NCI-H526 (cell line): ENCODE results near the gene SCUBE1.

Experiments used
- DNase-seq, 2 experiments: peaks; one replicate each; lab custom pipeline; 2025; lab: John Stamatoyannopoulos, UW

SCUBE1 gene

DNA sequence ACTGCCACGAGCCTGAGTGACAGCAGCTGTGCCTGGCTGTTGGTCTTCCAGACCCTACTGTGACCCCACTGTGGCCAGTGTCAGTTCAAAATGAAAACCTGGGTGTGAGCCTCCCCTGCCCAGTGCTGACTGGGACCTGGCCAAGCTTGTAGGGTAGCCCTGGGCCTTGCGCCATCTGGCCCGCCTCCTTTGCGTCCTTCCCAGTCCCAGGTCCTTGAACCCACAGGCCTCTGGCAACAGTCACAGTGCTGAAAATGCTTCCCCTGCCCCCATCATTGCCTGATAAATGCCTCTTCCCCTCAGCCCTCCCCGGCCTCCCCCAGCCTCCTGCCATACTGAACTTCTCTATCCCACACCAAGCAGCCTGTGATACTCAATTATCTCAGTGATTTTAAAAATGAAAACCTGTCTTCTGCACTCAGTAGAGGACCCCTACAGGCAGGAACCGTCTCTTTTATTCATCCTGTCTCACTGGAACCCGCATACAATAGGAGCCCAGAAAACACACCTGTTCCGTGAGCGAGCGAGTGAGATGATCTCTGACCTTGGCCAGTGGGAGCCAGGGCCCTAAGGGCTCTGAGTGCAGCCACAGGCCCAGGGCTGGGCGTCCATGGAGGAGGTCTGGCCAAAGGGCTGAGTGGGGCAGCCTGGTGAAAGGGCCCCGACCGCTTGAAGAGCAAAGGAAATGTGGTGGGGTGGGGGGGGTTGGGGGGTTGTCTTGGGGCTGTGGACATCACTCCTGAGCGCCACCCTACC is 106.6 kb downstream of the SCUBE1 start:
- no peak for DNase-seq

DNA sequence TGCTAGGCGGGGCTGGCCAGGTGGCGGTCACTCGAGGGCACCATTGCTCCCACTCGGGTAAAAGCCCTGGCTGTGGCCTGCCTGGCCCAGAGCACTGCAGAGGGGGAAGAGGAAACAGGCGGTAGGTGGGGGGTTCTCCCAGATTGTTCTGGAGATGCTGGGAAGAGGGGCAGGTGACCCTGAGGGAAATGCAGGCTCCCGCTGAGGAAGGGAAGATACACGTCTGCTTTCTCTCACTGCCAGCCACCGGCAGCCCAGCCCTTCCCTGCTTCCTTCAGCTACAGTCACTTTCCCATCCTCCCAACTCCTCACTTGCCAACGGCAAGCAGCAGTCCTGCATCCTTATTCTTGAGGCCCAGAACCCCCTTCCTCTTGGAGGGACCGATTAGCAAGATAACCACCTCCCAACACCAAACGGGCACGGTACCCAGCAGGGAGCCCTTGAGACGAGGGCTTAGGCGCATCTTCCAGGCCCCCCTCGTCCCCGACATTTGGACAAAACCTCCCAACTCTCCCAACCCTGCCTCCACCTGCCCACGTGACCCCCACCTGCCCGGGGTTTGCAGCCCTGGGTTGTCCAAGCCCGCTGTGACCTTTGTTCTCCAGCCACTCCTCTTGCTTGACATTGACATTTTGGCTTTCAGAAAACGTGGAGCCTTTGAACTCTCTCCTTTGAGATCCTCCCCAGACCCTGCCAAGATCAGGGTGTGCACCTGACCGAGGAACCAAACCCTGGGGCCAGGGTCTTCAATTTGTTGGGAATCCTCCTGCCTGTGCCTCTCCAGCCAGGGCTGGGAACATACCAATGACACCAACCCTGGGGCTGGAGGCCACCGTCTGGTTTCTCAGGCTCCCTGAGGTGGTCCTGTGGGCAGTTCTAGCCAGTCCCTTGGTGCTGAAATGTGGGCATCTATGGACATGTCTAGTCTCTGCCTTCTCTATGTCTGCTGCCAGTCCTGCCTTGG is 107.4 kb downstream of the SCUBE1 start:
- DNase-seq = no peak

DNA sequence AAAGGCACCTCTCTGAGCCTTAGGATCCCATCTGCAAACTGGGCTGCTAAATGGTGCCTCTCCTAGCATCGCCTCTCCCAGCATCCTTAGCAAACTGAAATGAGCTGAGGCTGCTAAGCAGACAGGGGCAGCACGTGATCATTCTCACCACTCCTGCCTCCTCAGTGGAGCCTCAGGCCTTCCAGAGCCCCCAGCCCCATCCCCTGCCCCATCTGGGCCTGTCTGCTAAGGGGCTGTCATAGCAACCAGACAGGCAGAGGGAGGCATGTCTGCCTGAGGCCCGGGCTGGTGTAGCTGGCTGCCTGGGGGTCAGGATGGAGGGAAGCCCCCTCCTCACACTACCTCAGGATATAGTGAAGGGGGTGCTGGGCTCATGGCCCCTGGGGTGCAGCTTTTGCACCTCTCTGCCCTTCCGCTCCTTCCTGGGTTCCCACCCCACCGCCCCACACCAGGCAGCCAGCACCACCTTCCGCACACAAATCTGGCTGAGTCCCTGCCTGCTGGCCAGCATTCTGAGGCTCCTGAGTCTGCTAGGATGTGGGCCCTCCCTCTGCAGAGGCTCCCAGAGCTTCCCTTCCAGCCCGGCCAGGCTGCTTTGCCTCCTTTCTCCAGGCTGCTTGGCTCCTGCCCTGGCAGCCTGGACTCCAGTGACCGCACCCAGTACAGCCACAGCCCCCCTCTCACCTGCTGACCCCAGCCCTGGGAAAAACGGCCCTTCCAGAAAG is 108.7 kb downstream of the SCUBE1 start:
- DNase-seq = no peak

DNA sequence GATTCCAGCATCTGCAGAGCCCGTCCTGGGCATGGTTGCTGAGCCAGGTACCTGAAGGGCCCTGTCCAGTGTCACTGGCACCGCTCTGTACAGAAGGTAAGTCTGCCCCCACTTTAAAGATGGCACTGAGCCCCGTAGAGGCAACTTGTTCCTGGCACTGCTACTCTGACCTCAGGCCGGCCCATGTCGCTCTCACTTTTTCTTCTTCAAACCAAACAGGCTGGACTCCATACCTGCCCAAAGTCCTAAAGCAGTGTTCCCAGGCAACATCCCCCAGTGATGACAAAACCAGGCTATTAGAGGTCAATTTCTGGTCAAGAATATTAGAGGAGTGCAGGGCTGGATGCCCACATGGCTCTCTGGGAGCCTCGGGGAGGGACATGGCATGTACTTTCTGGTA is 109.6 kb downstream of the SCUBE1 start:
- DNase-seq = no peak

DNA sequence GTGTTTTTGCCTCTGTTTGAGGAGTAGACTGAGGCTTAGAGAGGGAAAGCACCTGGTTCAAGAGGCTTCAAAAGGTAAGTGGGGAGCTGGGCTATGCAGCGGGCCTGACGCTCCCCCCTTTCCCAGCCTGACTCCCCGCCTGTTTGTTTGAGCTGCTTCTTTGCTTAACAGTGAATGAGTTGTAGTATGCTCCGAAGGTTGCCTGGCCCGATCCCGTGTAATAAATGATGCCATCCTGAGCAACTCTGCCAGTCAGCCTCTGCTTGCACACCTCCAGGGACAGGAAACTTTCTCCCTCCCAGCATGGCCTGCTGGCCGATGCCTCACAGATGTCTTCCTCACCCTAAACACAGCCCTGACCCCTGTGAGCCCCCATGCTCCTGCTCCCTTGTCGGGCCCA is 110.7 kb downstream of the SCUBE1 start:
- DNase-seq = no peak

DNA sequence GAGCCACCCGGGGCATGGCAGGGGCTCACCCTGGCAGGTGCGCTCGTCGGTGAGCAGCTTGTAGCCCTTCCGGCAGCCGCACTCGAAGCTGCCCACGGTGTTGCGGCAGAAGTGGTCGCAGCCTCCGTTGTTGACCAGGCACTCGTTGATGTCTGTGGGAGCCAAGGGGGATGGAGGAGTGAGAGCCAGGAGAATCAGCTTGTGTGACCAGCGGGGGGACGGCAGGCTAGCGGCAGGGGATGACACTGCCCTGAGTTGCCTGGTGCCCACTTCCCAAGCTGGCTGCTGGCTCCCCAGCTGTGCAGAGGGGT is 111.5 kb downstream of the SCUBE1 start:
- DNase-seq = no peak

DNA sequence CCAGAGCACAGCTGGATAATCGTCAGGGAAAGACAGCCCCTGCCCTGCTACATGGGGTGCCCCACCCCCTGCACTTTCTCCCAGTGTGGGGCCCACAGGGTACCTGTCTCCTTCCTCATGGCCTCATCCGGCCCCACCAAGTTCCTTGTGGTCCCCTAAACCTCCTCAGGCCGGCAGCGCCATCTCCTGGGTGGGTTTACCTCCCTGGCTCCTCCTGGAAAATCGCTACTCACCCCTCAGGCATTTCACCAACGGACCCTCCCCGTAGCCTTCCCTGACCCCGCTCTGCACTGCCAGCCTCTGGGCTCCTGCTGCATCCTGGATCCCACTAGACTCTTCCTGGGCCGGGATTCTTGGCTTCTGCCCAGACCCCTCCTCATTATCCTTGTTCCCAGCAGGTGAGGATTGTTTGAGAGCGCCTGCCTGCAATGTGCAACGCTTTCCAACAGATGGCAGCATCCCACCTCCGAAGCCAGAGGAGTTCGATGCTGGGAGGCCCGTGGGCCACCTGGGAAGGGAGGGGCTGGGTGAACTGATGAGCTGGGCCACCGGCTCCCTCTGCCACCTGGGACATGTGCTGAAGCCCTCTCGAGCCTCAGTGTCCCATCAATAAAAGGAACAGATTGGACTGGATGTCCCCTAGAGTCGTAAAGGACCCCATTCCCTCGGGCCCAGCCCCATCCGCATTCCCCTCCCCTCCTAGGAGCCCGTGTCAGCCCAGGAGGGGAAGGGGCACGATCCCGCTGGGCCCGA is 112.0 kb downstream of the SCUBE1 start:
- peak; percentile 46 to 81 for DNase-seq

DNA sequence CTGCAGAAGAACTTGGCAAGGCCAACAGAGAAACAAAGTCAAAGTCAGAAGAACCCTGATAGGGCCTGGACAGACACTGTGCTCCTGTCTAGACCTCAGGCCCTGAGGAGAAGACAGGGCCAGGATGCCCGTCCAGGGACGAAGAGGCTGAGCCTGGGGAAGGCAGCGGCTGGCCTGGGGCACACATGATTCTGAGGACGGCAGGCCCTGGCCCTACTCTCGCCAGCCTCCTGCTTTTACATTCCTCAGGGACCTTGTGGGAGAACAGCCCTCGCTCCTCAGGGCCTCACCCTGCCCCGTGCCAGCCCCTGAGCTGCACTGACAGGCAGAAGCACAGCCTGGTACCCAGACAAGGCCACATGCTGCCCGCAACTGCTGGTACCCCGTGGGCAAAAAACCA is 112.6 kb downstream of the SCUBE1 start:
- DNase-seq = no peak

DNA sequence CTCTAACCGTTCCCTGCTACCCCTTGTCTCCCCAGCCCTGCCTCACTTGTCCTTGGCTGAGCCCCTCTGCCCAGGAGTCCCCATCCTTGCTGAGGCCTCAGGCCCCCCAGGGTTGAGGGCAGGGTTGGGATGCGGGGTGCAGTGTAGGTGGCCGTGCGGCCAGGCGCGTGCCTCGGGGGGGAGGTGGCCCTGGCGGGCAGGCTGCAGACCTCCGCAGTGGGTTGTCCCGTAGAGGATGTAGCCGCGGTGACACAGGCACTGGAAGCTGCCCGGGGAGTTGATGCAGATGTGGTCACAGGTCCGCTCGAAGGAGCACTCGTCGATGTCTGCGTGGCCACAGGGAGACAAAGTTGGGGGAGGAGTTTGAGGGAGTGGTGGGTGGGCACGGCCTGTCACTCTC is 114.3 kb downstream of the SCUBE1 start:
- DNase-seq = no peak

DNA sequence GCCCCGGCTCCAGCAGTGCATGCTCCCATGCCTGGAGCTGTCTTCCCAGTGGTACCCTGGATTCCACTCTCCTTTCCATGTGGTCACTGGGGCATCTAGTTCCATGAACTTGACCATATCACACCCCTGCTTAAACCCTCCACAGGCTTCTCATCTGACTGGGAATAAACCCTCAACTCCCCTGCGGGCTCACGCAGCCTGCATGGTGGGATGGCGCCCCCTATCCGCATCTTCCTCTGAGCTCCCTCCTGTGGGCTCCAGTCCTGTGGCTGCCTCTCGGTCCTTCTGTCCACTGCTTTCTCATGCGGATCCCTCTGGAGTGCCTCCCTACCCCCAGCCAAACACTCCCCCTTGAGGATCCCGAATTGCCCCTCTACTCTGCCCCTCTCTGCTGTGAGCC is 114.8 kb downstream of the SCUBE1 start:
- peak in 1 of 2 experiments; percentile 24 for DNase-seq

DNA sequence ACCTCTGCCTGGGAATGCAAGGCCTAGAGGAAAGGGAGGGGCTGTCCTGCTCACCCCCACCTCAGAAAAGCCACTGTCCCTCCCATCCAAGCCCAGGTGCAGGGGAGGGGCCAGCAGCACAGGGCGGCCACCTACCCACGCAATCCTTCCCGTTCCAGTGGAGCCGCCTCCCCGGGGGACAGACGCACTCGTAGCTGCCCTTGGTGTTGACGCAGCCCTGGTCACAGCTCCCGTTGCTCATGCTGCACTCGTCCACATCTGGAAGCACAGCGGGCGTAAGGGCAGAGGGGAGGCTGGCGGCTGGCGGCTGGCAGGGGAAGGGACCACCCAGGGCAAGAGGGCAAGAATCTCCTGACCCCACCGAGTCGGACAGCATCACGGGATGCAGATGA is 115.9 kb downstream of the SCUBE1 start:
- DNase-seq = no peak

DNA sequence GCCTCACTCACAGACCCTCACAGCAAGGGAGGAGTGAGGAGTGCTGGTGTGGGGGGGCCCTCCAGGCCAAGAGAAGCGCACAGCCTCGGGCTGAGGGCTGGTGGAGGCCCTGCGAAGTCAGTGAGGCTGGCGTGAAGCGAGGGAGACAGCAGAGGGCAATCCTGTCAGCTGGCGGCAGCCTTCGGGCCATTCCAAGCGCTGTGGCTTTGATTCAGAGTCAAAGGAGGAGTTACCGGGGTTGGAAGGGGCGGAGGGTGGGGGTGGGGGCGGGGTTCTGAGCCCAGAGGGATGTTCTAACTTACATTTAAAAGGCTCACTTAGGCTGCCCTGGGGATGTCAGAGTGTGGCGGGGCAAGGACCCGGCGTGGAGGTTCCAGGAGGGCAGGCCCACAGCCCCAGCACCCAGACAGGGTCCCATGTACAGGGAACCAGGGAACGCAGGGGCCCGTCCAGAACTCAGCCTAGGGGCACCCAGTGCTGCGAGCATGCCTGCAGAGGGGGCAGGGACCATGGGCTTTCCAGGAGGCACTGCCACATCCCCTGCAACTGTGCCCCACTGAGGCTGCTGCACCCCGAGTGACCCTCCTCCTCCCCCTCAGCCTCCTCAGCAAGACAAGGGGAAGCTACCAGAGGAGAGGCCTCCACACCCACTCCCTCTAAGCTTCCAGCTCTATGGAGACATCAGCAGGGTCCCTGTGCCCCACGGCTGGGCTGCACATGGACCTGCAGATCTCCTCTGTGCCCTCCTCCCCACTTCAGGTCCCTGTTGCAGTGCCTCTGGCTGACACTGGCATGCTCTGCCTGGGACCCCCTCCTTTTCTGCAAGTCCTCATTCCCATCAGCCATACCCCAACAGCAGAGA is 116.6 kb downstream of the SCUBE1 start:
- no peak for DNase-seq

DNA sequence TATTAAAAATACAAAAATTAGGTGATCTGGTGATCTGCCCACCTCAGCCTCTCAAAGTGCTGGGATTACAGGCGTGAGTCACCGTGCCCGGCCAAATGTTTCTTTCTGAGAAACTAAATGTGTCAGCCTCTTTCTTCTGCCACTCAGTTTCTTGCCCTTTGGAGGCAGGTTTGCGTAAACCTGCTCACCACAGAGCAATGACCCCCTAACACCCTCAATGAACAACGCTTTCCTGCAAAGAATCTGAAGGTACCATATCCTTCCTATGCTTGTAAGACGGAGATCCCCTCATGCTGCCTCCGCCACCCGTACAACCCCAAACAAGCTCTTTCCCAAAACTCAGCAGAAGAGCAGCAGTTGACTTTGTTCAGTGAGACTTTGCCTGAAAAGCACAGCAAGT is 117.6 kb downstream of the SCUBE1 start:
- no peak for DNase-seq

DNA sequence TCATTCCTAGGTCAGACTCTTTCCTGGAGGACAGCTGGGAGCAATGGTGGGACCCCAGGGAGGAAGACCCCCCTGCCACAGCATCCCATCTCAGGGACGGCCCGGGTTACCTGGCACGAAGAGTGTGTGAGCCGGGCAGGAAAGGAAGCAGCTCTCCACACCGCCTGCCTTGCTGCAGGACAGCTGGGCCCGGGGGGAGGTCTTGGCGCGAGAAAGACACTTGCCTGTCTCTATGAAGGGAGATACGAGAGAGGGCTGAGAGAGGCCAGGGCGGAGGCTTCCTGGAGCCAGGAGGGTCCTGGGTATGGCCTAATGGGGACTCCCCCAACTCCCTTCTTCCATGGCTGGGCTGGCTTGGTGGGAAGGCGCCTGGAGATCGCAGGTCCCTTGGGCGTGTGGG is 120.2 kb downstream of the SCUBE1 start:
- no peak for DNase-seq

DNA sequence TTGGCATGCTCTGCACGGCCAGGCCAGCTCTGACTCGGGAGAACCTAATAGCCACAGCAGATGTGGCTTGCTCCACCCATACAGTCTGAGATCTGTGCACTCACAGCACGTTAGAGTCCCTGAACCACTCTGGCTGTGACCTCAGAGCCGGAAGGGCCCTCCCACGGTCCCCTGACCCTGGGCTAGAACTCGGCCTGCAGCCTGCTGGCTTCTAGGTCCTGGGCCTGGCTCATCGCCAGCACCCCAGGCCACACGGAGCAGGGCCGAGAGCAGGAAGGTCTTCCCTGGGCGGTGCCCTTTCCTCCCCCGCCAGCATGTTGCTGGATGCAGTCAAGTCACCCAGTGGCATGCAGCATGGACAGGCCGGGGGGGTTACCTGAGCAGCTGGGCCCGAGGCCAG is 120.9 kb downstream of the SCUBE1 start:
- DNase-seq = no peak

DNA sequence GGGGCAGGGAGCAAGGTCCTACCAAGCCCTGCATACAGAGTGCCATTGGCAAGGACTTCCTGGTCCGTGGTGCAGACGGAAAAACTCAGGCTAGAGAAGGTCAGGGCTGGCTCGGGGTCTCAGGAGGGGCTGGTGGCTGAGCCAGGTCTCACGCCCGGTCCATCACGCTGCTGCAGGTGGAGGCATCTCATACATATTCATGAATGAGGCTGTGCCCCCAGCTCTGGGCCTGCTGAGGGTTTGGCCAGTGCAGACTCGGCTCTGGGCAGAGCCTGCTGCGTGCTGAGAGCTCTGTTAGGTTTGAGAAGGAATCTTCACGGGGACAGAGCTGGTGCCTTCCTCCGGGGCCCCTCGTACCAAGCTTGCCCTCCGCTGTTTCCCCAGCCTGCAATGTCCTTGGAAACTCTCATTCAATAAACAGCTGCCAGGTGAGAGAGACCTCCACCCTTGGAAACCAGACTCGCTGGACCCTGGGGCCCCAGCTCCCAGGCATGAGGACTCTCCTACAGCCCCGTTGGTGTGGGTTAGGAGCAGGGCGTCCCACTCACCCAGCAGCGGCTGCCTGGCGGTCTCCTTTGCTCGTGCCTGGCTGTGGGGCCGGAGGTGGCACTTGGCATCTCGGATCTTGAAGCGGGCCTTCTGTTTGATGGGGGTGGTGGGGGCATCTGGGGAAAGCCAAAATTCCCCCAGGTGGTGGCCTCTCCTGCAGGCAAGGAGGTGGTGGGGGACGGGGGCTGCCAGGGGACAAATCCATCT is 122.4 kb downstream of the SCUBE1 start:
- DNase-seq = no peak

DNA sequence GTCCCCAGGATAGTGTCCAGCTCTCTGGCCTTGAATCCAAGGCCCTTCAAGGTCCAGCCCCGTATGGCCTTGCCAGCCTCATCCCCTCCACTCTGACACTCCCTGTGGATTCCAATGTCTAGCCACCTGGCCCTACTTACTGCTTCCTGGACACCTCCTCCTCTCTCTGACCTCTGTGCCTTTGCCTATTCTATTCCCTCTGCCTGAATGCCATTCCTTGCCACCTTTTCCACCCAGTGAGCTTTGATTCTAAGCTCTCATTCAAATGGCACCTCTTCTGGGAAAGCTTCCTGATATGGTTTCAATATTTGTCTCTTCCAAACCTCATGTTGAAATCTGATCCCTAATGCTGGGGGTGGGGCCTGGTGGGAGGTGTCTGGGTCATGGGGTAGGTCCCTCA is 124.4 kb downstream of the SCUBE1 start:
- DNase-seq = no peak

DNA sequence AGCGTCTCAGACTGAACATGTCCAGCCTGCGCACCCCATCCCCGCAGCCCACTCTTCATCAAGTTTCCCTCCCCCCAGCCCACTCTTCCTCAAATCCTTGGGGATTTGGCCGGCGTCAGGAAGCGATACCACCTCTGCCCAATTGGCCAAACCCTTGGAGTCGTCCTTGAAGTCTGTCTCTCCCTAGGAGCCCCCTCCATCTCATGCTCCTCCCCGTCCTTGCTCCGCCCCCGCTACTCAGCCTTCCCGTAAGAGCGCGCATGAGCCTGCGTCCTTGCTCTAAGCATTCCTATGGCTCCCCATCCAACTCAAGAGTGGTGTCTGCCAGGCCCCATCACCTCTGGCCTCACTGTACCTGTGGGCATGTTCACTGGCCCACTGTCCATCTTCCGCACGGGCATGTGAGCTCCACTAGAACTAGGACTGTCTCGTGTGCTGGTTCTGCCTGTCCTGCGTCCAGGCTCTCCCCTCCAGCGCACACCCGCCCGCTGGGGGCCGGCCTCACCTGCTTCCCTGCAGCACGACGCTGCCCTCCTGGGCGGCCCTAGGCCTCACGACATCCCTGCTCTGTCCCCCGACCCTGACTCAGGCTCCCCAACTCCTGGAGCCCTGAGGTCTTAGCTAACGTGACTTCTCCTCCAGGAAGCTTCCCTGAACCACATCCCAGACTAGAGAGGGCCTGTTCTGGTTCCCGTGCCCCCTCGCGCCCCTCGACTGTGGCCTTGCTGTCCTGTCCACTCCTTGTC is 125.7 kb downstream of the SCUBE1 start:
- no peak for DNase-seq

DNA sequence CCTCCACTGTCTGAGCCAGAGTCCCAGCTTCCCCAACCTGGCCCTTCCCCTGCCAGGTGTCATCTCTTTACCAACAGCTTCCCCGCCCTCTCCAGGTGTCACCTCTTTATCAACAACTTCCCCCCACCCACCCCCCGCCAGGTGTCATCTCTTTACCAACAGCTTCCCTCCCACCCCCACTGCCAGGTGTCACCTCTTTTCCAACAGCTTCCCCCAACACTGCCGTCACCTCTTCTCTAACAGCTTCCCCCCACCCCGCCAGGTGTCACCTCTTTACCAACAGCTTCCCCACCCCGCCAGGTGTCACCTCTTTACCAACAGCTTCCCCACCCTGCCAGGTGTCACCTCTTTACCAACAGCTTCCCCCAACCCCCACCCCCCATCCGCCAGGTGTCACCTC is 126.4 kb downstream of the SCUBE1 start:
- DNase-seq = no peak

DNA sequence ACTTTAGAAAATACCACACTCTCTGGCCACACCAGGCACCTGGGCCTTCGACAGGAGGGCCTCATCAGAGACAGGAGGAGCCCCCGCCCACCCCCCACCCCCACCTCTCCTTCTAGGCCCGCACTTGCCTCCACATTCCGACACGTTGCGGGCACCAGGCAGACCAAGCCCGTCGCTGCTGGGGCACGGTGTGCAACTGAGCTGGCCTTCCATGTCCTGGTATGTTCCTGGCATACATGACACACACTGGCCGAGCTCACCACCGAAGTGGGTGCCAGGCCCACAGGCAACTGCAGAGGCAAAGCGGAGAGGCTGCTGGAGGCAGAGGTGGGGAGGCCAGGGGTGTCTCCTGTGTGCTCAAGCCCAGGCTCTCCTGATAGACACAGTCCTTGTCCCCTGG is 129.2 kb downstream of the SCUBE1 start:
- no peak for DNase-seq
